Chondrocyte (in vitro differentiated cells): ENCODE results near the gene ARHGAP22. TPM values are rescaled to one million over a fixed set of nuclear protein-coding genes. Genes with fewer than 3 reads are reported as not detected.

Source experiments
- DNase-seq: peaks from one replicate; pipeline ENCODE4 v3.0.0; 2021; ENCODE audit warnings: mixed read lengths, low spot score
- H3K27ac Mint-ChIP-seq: one replicate; pipeline ENCODE4 v1.8.0; 2021; ENCODE audit warnings: mild to moderate bottlenecking, moderate library complexity, mixed read lengths; ENCODE audit not compliant: unreplicated experiment
- H3K27me3 Mint-ChIP-seq: 2 replicates; pipeline ENCODE4 v1.8.0; 2021; ENCODE audit warnings: low read depth, mixed read lengths
- H3K36me3 Mint-ChIP-seq: 2 replicates; pipeline ENCODE4 v1.8.0; 2021; ENCODE audit warnings: low read depth, mixed read lengths
- H3K4me1 Mint-ChIP-seq: 2 replicates; pipeline ENCODE4 v1.8.0; 2021; ENCODE audit warnings: low read depth, mild to moderate bottlenecking, mixed read lengths
- H3K4me3 Mint-ChIP-seq: one replicate; pipeline ENCODE4 v1.8.0; 2021; ENCODE audit warnings: mild to moderate bottlenecking, moderate library complexity, mixed read lengths; ENCODE audit not compliant: unreplicated experiment
- H3K9me3 Mint-ChIP-seq: 2 replicates; pipeline ENCODE4 v1.8.0; 2021; ENCODE audit warnings: low read depth, mixed read lengths
- total RNA-seq: library from RNA; stranded (reverse); gene quantifications from 3 replicates; pipeline ENCODE4 v1.2.1, GENCODE V29; 2021
- TF ChIP-seq, protein P1 (sequence below): fragments of 200-600 bp; sonication (generic); IDR thresholded peaks from 2 replicates; pipeline ENCODE4 v1.5.0; 2021; ENCODE audit warnings: antibody characterized with exemption, mild to moderate bottlenecking, moderate library complexity

ARHGAP22 gene
- total RNA-seq, 1 donor from 2014 or later, result 8.8 TPM

DNA sequence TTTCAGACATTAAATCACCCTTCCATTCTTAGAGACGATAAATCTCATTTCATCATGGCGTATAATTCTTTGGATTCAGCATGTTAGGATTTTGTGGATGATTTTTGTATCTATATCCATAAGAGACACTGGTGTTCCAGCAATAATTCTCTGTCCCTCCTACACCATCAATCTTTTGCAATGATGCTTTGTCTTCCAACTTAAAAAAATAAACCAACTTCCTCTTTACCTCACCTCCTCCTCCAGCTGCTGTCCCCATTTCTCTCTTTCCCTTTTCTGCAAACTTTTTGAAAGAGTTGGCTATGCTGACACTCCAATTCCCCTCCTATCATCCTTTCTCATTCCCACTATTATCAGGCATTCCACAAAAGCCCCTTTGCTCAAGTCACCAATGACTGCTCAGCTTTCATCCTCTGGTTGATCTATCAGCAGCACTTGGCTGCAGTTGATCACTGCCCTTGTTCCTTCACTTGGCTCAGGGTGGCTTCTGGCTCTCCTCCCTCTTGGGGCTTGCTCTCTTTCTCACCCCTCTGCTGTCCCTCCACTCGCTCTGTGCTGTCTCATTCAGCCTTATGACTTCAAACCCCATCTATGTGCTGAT is 130.0 kb downstream of the ARHGAP22 start:
- DNase-seq, result no peak
- Mint-ChIP-seq H3K27ac (no peak overlapping the region), H3K36me3 (no peaks in the 10 kb centered on the region), H3K9me3 (no peaks in the 10 kb centered on the region), H3K27me3 (no peaks in the 10 kb centered on the region), H3K4me3 (no peak overlapping the region), H3K4me1 (no peaks in the 10 kb centered on the region)
- TF ChIP-seq, protein P1, sequence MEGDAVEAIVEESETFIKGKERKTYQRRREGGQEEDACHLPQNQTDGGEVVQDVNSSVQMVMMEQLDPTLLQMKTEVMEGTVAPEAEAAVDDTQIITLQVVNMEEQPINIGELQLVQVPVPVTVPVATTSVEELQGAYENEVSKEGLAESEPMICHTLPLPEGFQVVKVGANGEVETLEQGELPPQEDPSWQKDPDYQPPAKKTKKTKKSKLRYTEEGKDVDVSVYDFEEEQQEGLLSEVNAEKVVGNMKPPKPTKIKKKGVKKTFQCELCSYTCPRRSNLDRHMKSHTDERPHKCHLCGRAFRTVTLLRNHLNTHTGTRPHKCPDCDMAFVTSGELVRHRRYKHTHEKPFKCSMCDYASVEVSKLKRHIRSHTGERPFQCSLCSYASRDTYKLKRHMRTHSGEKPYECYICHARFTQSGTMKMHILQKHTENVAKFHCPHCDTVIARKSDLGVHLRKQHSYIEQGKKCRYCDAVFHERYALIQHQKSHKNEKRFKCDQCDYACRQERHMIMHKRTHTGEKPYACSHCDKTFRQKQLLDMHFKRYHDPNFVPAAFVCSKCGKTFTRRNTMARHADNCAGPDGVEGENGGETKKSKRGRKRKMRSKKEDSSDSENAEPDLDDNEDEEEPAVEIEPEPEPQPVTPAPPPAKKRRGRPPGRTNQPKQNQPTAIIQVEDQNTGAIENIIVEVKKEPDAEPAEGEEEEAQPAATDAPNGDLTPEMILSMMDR, result no peak

DNA sequence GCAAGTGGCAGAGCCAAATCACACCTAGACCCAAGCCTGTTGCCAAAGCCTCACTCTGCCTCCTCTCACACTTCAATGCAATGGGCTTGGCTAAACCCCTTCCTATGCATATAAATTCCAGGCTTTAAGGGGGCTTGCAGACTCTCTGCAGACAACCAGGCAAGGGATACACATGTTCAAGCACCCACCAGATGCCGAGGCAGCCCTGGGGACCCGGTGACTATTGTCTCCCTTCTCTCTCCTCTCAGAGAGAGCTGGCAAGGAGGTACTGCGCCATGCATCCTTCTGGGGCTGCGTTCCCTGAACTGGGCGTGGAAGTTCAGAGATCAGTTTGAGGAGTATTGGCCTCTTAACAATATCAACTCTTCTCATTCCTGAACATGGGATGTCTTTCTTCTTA is 131.2 kb downstream of the ARHGAP22 start:
- Mint-ChIP-seq H3K9me3 (no peaks in the 10 kb centered on the region), H3K27me3 (no peaks in the 10 kb centered on the region), H3K36me3 (no peaks in the 10 kb centered on the region), H3K4me1 (no peaks in the 10 kb centered on the region), H3K4me3 (no peak overlapping the region), H3K27ac (no peak overlapping the region)
- TF ChIP-seq, protein P1, result no peak
- no peak for DNase-seq

DNA sequence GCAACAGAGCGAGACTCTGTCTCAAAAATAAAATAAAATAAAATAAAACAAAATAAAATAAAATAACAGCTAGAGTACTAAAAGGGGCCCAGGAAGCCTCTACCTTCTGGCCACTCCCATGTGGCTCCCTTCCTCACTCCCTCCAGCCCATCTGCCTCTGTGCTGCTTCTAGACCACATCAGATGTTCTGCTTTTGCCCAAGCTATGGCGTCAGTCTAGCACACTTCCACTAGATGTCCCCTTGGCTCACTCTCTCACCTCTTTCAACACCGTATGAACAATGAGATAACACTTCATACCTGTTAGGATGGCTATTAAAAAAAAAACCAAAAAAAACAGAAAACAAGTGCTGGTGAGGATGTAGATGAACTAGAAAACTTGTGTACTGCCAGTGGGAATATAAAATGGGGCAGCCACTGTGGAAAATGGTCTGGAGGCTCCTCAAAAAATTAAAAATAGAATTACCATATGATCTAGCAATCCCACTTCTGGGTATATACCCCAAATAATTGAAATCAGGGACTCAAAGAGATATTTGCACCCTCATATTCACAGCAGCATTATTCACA is 132.3 kb downstream of the ARHGAP22 start:
- Mint-ChIP-seq H3K4me1 (no peaks in the 10 kb centered on the region), H3K27ac (no peak overlapping the region), H3K27me3 (no peaks in the 10 kb centered on the region), H3K4me3 (no peak overlapping the region), H3K9me3 (no peaks in the 10 kb centered on the region), H3K36me3 (no peaks in the 10 kb centered on the region)
- TF ChIP-seq, protein P1, result no peak
- DNase-seq, result no peak

DNA sequence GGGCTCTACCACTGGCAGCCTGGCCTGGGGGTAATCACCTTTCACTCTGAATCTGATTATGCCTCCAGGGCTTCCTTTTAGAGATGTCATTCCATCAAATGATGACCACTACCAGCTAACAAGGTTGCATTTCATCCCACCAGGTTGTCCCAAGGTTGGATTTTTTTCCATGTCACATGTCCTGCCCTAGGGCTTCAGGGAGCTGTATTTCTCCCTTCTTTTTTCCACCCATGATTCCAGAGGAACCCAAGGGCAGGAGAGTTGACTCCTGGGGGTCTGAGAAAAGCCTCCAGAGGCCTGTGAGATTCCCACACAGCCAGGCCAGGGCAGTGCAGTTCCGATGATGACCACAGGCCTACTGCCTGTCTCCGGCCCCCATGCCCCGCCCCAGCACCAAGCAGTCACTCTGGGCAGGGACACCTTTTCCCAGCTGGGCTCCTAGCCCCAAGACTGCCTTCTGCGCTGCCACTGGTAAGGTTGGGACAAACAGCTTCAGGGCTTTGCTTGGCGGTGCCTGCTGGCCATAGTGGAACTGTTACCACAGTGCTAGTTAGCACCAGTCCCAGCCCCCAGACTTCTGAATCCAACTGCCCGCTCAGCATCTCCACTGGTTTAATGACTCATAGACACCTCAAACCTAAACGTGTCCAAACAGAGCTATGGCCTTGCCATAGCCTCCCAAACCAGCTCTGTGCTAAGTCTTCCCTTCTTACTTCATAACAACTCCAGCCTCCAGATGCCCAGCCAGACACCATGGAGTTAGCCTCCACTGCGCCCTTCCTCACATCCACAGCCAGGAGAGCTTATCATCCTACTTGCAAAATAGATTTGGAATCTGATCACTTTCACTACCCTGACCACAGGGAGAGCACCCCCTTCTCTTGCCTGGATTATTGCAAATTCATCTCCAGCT is 133.7 kb downstream of the ARHGAP22 start:
- Mint-ChIP-seq H3K36me3 (no peaks in the 10 kb centered on the region), H3K27ac (no peak overlapping the region), H3K27me3 (no peaks in the 10 kb centered on the region), H3K4me1 (no peaks in the 10 kb centered on the region), H3K9me3 (no peaks in the 10 kb centered on the region), H3K4me3 (no peak overlapping the region)
- no peak for DNase-seq
- TF ChIP-seq, protein P1, result no peak

DNA sequence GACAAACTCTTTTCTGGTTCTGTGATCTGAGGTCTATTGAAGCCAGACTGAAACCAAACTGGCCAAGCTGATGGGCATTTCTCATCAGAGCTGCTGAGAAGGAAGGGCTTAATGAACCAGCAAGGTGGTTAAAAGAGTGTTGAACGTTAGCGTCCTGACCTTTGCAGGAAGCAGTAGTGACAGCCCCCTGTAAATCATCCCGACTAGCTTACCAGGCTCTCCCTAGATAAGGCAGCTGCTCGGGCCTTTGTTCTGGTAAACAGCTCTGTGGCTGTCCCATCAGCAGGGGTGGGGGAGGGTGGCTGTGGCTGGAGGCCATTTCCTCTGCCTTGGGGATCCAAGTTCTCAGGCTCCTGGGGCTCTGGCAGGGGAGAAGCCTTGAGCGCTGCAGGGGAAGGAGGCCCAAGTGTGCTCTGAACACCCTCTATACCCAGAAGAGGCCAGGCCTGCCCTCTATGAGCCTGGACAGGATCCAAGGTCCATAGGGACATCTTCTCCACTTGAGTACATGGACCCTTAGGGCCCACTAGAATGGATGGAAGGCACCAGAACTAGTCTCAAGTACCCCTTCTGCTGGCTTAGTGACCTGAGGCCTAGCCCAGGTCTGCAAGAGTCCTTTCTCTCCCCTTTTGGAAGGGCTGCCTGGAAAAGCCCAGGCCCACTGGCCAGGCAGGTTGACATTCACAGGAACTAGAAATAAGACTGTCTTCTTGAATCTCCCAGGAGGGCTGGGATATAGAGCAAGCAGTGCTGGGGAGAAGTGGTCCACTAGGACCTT is 134.6 kb downstream of the ARHGAP22 start:
- Mint-ChIP-seq H3K9me3 (no peaks in the 10 kb centered on the region), H3K27ac (no peak overlapping the region), H3K4me1 (no peaks in the 10 kb centered on the region), H3K36me3 (no peaks in the 10 kb centered on the region), H3K4me3 (no peak overlapping the region), H3K27me3 (no peaks in the 10 kb centered on the region)
- no peak for DNase-seq
- TF ChIP-seq, protein P1, result no peak
